ENCODE results near the gene FBXO45. TPM values are rescaled to one million over a fixed set of nuclear protein-coding genes. Genes with fewer than 3 reads are reported as not detected.
A peak's percentile ranks its signal among the peaks of the same experiment; 100 is the strongest.

Gene FBXO45
- total and polyA plus RNA-seq, 2 of the 13 experiments (the other 11 are each of a cell fraction or from before 2014, with no cell fraction given) = 7.0 to 12.1 TPM

GRCh38 chr3:196632046-196632751 lies 63.7 kb downstream of the FBXO45 start (continued):
- no peak for TF ChIP-seq ETS1 (CRISPR knock-in tag; IDR thresholded peaks at IDR 0.05)
- no peak for TF ChIP-seq EZH2 (conservative IDR thresholded peaks at IDR 0.05; ENCODE audit: low read depth, low read length)
- no peak for TF ChIP-seq THAP8 (CRISPR knock-in tag; IDR thresholded peaks at IDR 0.05; ENCODE audit: borderline replicate concordance)
- no peak for TF ChIP-seq JARID2 (CRISPR knock-in tag; IDR thresholded peaks at IDR 0.05; ENCODE audit: insufficient replicate concordance)
- no peak for TF ChIP-seq ZNF713 (CRISPR knock-in tag; IDR thresholded peaks at IDR 0.05)
- no peak for TF ChIP-seq RBM22 (optimal IDR thresholded peaks at IDR 0.05; ENCODE audit: low read length)
- no peak for TF ChIP-seq THAP7 (CRISPR knock-in tag; IDR thresholded peaks at IDR 0.05)
- TF ChIP-seq ZNF768 (CRISPR knock-in tag; IDR thresholded peaks at IDR 0.05) = peak; percentile 49; the same call in 1 of the 2 replicates
- TF ChIP-seq ZNF674 (CRISPR knock-in tag; IDR thresholded peaks at IDR 0.05; ENCODE audit: low read depth) = no peak
- TF ChIP-seq NFATC3 (CRISPR knock-in tag; IDR thresholded peaks at IDR 0.05) = 0 out of 2 replicates have a peak, but pooled peaks have one; percentile 17
- no peak for TF ChIP-seq ZNF567 (CRISPR knock-in tag; IDR thresholded peaks at IDR 0.05; ENCODE audit: borderline replicate concordance)
- peak; percentile 56; the same call in 1 of the 2 replicates for TF ChIP-seq IRX3 (CRISPR knock-in tag; IDR thresholded peaks at IDR 0.05; ENCODE audit: borderline replicate concordance, low read depth)
- peak; percentile 66; the same call in 1 of the 2 replicates for TF ChIP-seq ARID4A (CRISPR knock-in tag; IDR thresholded peaks at IDR 0.05; ENCODE audit: borderline replicate concordance)
- no peak for TF ChIP-seq ZFP37 (CRISPR knock-in tag; IDR thresholded peaks at IDR 0.05; ENCODE audit: borderline replicate concordance)
- no peak for TF ChIP-seq ZBTB49 (CRISPR knock-in tag; IDR thresholded peaks at IDR 0.05; ENCODE audit: borderline replicate concordance)
- 0 out of 2 replicates have a peak, but pooled peaks have one; percentile 46 for TF ChIP-seq FOXM1 (CRISPR knock-in tag; IDR thresholded peaks at IDR 0.05)
- no peak for TF ChIP-seq ZNF160 (CRISPR knock-in tag; IDR thresholded peaks at IDR 0.05)
- TF ChIP-seq PHF21A (CRISPR knock-in tag; IDR thresholded peaks at IDR 0.05) = peak; percentile 29; the same call in 1 of the 2 replicates
